IPS DF 6.9 (cell line): ENCODE measurements around the gene LMF1.

Source experiments
- DNase-seq: peaks from one replicate; pipeline ENCODE4 v3.0.0-alpha.2; 2013; ENCODE audit warnings: low read depth, low spot score
- H3K27ac ChIP-seq: one replicate; pipeline ENCODE4 v1.5.1; 2013; ENCODE audit warnings: low read length, control low read depth
- H3K27me3 ChIP-seq: 2 replicates; pipeline ENCODE4 v1.6.1; 2013; ENCODE audit warnings: mild to moderate bottlenecking, low read length; ENCODE audit not compliant: control insufficient read depth, insufficient read depth
- H3K36me3 ChIP-seq: 2 replicates; pipeline ENCODE4 v1.6.1; 2013; ENCODE audit warnings: low read length; ENCODE audit not compliant: control insufficient read depth, insufficient read depth
- H3K4me1 ChIP-seq: 2 replicates; pipeline ENCODE4 v1.6.1; 2013; ENCODE audit warnings: low read length; ENCODE audit not compliant: control insufficient read depth, insufficient read depth
- H3K4me3 ChIP-seq: 2 replicates; pipeline ENCODE4 v1.5.1; 2013; ENCODE audit warnings: mild to moderate bottlenecking, low read length
- H3K9me3 ChIP-seq: 2 replicates; pipeline ENCODE4 v1.6.1; 2013; ENCODE audit warnings: low read length, inconsistent platforms; ENCODE audit not compliant: control insufficient read depth, insufficient read depth
- WGBS: extraction: QIAGEN DNeasy Blood & Tissue Kit; methylation state at CpG from one replicate; pipeline ENCODE4 v1.1.7; 2013; ENCODE audit warnings: mixed read lengths, missing lambda C conversion rate; ENCODE audit not compliant: insufficient read length, insufficient coverage; 5-methylcytosine and 5-hydroxymethylcytosine counted together

Gene LMF1

GRCh38 chr16:985646-986400 lies 15.0 kb upstream of the LMF1 start:
- Histone ChIP-seq H3K4me3 (no peak overlapping the region), H3K27ac (no peak overlapping the region), H3K9me3 (no peaks in the 10 kb centered on the region), H3K4me1 (peaks cover 4% of the 10 kb centered on the region; the same call in 1 of the 2 replicates), H3K36me3 (no peaks in the 10 kb centered on the region; the same call in 1 of the 2 replicates), H3K27me3 (peaks cover 9% of the 10 kb centered on the region; the same call in 1 of the 2 replicates)
- WGBS = no CpG with 5 or more reads among the region's 32 CpGs
- DNase-seq = no peak

- H3K9me3 ChIP-seq = no peaks in the 10 kb centered on the region
- H3K4me3 ChIP-seq = no peak overlapping the region
- WGBS = no CpG with 5 or more reads among the region's 78 CpGs
- H3K27ac ChIP-seq = no peak overlapping the region
- no peaks in the 10 kb centered on the region; the same call in 1 of the 2 replicates for H3K36me3 ChIP-seq
- DNase-seq = no peak
- H3K27me3 ChIP-seq = peaks cover 9% of the 10 kb centered on the region; the same call in 1 of the 2 replicates
- H3K4me1 ChIP-seq = peaks cover 4% of the 10 kb centered on the region; the same call in 1 of the 2 replicates
These were observed 14.2 kb upstream of the LMF1 start for GRCh38 chr16:984736-985636.

GRCh38 chr16:984121-984694 lies 13.4 kb upstream of the LMF1 start:
- H3K4me3 ChIP-seq = no peak overlapping the region
- H3K27me3 ChIP-seq = peaks cover 16% of the 10 kb centered on the region; the same call in 1 of the 2 replicates
- no CpG with 5 or more reads among the region's 22 CpGs for WGBS
- H3K36me3 ChIP-seq = no peaks in the 10 kb centered on the region; the same call in 1 of the 2 replicates
- no peaks in the 10 kb centered on the region for H3K9me3 ChIP-seq
- no peak overlapping the region for H3K27ac ChIP-seq
- peaks cover 7% of the 10 kb centered on the region; the same call in 1 of the 2 replicates for H3K4me1 ChIP-seq
- no peak for DNase-seq

GRCh38 chr16:983044-984030 lies 12.6 kb upstream of the LMF1 start:
- H3K36me3 ChIP-seq = no peaks in the 10 kb centered on the region; the same call in 1 of the 2 replicates
- no CpG with 5 or more reads among the region's 59 CpGs for WGBS
- no peak overlapping the region for H3K27ac ChIP-seq
- H3K9me3 ChIP-seq = no peaks in the 10 kb centered on the region
- no peak for DNase-seq
- peaks cover 5% of the 10 kb centered on the region; the same call in 1 of the 2 replicates for H3K4me1 ChIP-seq
- H3K27me3 ChIP-seq = peaks cover 16% of the 10 kb centered on the region; the same call in 1 of the 2 replicates
- H3K4me3 ChIP-seq = no peak overlapping the region

- Histone ChIP-seq H3K4me3 (peak overlapping the region; percentile 48; the same call in 1 of the 2 replicates), H3K9me3 (no peaks in the 10 kb centered on the region), H3K27me3 (peaks cover 16% of the 10 kb centered on the region; the same call in 1 of the 2 replicates), H3K36me3 (no peaks in the 10 kb centered on the region; the same call in 1 of the 2 replicates), H3K4me1 (peaks cover 5% of the 10 kb centered on the region; the same call in 1 of the 2 replicates), H3K27ac (no peak overlapping the region)
- WGBS = no CpG with 5 or more reads among the region's 76 CpGs
- no peak for DNase-seq
These were observed 11.6 kb upstream of the LMF1 start for GRCh38 chr16:982145-983043.

DNA sequence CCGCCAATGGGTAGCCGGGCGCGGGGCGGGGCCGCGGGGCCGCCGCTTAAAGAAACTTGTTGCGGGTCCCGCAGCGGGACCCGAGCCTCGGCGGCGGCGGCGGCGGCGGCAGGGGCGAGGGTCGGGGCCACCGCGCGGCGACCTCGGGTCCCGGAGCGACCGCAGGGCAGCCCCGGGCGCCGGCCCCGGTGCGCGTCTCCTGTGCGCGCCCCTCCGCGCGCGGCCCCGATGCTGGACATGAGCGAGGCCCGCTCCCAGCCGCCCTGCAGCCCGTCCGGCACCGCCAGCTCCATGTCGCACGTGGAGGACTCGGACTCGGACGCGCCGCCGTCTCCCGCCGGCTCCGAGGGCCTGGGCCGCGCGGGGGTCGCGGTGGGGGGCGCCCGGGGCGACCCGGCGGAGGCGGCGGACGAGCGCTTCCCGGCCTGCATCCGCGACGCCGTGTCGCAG lies 10.9 kb upstream of the LMF1 start, which contains the start of gene SOX8:
Gene SOX8, plus strand, starts transcription at position 76 of the 450 bp plus-strand sequence. Its CDS starts 153 bp downstream, at position 229.
- H3K4me1 ChIP-seq = peaks cover 5% of the 10 kb centered on the region; the same call in 1 of the 2 replicates
- H3K27me3 ChIP-seq = peaks cover 16% of the 10 kb centered on the region; the same call in 1 of the 2 replicates
- H3K9me3 ChIP-seq = no peaks in the 10 kb centered on the region
- no peak for DNase-seq
- no CpG with 5 or more reads among the region's 80 CpGs for WGBS
- no peak within 1 kb of the TSS for H3K27ac ChIP-seq
- H3K36me3 ChIP-seq = no peaks in the 10 kb centered on the region; the same call in 1 of the 2 replicates
- peak within 1 kb of the TSS; percentile 48 for H3K4me3 ChIP-seq

- DNase-seq = no peak
- H3K27me3 ChIP-seq = peaks cover 16% of the 10 kb centered on the region; the same call in 1 of the 2 replicates
- no peaks in the 10 kb centered on the region for H3K9me3 ChIP-seq
- peak overlapping the region; percentile 48; the same call in 1 of the 2 replicates for H3K4me3 ChIP-seq
- H3K36me3 ChIP-seq = no peaks in the 10 kb centered on the region; the same call in 1 of the 2 replicates
- peaks cover 5% of the 10 kb centered on the region; the same call in 1 of the 2 replicates for H3K4me1 ChIP-seq
- WGBS = no CpG with 5 or more reads among the region's 31 CpGs
- no peak overlapping the region for H3K27ac ChIP-seq
These were observed 9.7 kb upstream of the LMF1 start for GRCh38 chr16:980595-980854.

GRCh38 chr16:979859-980594 lies 9.2 kb upstream of the LMF1 start:
- DNase-seq = no peak
- Histone ChIP-seq H3K4me1 (peaks cover 5% of the 10 kb centered on the region; the same call in 1 of the 2 replicates), H3K4me3 (peak overlapping the region; percentile 48; the same call in 1 of the 2 replicates), H3K36me3 (no peaks in the 10 kb centered on the region; the same call in 1 of the 2 replicates), H3K27ac (no peak overlapping the region), H3K27me3 (peaks cover 16% of the 10 kb centered on the region; the same call in 1 of the 2 replicates), H3K9me3 (no peaks in the 10 kb centered on the region)
- WGBS = no CpG with 5 or more reads among the region's 63 CpGs
